ENCODE results near the gene IHH.

IHH gene

DNA sequence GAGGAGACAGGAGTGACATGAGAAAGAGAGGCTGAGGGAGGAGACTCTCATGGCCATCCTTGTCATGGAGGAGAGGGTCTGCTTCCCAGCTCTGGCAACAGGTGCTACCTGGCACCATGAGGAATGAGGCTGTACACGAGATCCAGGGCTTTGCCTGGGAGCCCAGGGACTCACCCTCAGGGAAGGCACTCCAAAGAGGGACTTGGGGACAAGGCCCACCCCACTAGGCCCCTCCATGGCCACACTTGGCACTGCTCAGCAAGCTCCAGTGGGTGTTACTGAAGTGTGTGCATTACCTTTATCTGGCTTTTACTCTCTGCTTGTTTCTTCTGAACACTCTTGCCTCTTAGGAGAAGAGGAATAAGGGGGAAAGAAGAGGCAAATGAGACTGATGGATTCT is 22.1 kb downstream of the IHH start:
- no peak for DNase-seq (ENCODE audit: low spot score)

- DNase-seq (ENCODE audit: low spot score), result no peak
These were observed 22.8 kb downstream of the IHH start for GRCh38 chr2:219037783-219038499.

- DNase-seq (ENCODE audit: low spot score), result no peak
These were observed 24.8 kb downstream of the IHH start for GRCh38 chr2:219035942-219036341.

DNA sequence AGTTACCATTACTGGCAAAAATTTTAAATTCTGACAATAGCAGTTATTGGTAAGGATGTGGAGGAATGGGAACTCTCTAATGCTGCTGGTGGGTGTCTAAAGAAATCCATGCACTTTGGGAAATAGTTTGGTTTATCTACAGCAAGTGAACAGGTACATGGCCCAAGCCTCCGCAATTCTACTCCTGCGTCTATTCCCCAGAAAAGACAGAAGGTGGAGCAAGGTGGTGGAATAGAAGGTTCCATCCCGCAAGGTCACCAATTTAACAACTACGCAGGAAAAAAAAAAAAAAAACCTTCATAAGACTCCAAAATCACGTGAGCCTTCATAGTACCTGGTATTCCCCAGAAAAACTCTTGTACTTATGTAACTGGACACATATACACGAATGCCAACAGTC is 25.9 kb downstream of the IHH start:
- DNase-seq (ENCODE audit: low spot score), result no peak

- no peak for DNase-seq (ENCODE audit: low spot score)
These were observed 28.5 kb downstream of the IHH start for GRCh38 chr2:219032051-219032745.

- DNase-seq (ENCODE audit: low spot score), result no peak
These were observed 29.5 kb downstream of the IHH start for GRCh38 chr2:219031005-219031738.

GRCh38 chr2:219030177-219030940 is 30.4 kb downstream of the IHH start:
- DNase-seq (ENCODE audit: low spot score), result no peak

DNA sequence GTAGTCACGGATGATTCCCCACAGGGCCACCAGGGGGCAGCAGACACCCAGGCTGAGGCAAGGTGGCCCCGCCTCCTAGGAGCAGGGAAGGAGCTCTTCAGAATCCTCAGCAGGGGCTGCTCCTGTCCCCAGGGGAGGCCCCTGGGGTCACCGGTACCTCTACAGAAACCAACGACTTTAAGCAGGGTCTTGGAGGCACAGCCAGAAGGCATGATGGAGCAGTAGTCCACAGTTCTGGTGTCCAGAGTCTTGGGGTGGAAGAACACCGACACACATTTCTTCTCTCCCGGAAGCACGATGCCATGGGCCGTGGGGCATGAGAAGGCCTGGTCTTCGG is 30.9 kb downstream of the IHH start:
- peak; percentile 84 for DNase-seq (ENCODE audit: low spot score)

- no peak for DNase-seq (ENCODE audit: low spot score)
These were observed 31.5 kb downstream of the IHH start for GRCh38 chr2:219028996-219029828.

GRCh38 chr2:219028141-219028540 is 32.6 kb downstream of the IHH start:
- DNase-seq (ENCODE audit: low spot score), result no peak

GRCh38 chr2:219027511-219028055 is 33.1 kb downstream of the IHH start:
- no peak for DNase-seq (ENCODE audit: low spot score)

DNA sequence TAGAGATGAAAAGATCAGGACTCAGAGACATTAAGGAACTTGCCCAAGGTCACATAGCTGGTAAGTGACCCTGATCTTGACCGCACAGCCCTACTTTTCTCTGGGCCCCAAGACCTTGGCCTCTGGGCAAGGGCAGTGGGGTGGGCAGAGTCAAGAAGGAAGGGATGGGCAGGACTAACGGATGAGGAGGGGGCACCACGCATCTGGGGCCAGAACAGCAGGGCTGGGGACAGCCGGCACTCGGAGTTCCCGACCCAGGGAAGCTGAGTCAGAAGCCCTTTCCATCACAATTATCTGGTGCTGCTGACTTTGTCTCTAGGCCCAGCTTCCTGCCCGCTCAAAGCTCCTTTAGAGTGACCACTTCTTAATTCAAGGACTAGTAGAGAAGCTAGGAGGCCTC is 33.8 kb downstream of the IHH start:
- no peak for DNase-seq (ENCODE audit: low spot score)

GRCh38 chr2:219025637-219026585 is 34.8 kb downstream of the IHH start:
- DNase-seq (ENCODE audit: low spot score), result no peak

DNA sequence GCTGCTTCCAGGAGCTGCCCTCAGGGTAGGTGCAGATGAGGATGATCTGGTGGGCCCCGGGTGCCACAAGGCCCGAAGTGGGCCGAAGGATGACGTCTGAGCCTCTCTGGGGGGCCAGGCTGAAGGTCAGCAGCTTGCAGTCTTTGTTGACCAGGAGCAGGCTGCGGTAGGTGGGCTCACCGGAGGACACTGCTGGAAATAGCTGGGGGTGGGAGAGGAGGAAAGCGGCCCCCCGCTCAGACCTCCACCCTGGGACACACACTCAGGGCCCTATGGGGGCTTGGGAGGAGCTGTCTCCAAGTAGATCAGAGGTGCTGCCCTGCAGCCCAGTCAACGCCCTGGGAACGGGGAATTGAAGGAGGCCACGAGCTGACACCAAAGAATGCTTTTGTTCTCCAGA is 36.7 kb downstream of the IHH start:
- DNase-seq (ENCODE audit: low spot score), result no peak

DNA sequence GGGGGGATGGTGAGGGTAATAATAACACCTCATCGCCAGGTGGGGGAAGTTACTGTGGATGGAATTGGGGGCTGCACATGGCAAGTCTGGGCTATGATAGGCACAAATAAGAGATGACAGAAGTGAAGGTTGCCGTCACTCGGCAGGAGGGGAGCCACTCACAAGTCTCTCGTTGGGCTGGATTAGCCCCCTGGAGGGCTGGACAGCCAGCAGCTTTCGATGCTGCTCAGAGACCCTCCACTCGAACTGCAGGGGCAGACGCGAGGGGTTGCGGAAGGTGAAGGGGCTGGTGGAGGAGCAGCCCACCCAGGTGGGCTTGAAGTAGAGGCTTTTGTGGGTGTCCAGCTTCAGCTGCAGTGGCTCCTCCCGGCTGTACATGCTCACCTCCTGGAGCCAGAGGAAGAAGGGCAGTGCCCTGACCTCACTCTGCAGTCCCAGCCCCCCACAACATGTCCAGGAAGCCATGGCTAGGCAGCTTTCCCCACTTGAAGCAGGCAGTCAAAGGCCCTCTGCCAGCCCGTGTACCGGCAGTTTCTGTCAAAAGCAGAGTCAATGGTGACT is 37.6 kb downstream of the IHH start:
- no peak for DNase-seq (ENCODE audit: low spot score)

DNA sequence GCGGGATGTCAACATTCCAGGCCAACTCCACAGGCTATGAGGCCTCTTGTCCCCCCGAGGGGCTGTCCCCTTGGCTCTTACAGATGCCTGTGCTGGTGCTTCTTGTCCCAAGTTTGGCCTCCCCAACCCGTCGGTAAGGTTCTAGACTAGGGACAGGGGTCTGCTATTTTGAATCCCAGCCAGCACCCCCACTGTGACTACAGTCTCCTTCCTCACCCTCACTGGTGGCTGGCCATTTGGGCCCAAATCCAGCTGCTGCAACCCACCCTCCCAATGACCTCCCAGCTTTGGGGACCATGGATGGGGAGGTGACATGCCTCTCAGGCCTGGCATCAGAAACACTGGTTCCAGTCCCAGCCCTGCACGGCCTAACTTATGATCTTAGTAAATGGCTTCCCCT is 38.1 kb downstream of the IHH start:
- DNase-seq (ENCODE audit: low spot score), result no peak

DNA sequence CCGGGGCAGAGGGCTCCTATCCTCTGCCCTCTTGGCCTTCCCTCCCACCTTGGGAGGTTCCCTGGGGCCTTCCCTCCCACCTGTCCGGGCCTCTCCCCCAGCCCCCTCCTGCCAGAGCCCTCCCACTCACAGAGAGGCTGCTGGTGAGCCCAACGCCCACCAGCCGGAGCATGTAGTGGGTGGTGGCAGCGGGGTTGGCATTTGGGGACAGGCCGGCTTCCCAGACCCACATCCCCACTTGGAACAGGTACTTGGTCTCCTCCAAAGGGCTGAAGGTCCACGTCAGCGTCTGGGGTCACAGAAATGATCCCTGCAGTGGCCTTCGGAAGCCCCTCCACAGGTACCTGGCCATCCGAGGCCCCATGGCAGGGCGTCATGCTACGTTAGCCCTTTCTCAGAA is 38.7 kb downstream of the IHH start:
- no peak for DNase-seq (ENCODE audit: low spot score)

DNA sequence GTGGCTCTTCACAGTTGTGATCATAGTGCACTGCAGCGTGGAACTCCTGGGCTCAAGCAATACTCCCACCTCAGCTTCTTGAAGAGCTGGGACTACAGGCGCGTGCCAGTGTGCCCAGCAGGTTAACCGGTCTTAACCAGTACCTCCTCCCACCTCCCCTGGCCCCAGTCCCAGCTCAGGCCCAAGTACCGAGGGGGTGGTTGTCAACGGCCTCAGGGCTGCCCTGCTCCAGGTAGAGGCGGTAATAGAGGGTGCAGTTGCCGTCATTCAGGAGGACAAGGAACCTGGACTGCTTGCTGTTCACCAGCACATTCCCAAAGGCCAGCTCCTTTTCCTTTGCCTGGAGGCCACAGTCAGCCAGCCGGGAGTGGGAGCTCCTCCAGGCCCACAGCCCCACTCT is 39.1 kb downstream of the IHH start:
- no peak for DNase-seq (ENCODE audit: low spot score)

DNA sequence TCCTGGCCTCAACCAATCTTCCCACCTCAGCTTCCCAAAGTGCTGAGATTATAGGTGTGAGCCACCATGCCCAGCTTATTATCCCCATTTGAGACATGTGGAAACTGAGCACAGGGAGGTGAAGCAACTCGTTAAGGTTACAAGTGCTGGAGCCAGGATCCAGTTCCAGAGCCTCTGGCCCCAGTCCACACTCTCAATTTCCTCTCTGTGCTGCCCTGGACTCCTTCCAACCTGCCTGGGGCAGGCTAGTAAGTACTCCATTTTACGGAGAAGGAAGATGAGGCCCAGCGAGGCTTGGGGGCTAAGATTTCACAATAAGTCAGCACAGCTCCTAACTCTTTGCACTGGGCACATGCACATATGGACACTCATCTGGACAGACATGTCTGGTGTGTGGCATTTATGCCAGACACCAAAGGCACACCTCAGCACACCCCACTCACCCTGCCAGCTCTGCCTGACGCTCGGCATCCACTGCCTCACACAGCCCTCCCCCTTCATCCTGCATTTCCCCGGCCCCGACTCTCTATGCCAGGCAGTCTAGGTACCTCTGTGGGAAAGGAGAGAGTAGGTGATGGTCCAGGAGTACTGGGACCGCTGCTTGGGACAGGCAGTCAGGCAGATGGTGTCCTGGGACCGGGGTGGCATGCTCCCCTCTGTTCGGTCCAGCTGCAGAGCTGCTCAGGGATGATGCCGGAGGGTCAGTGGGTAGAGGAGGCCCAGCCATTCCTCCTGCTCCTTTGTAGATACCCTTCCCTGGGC is 39.9 kb downstream of the IHH start:
- no peak for DNase-seq (ENCODE audit: low spot score)

All from hematopoietic multipotent progenitor cell treated with erythropoietin and hydrocortisone succinate and interleukin-3 and kit ligand, for 17 days (in vitro differentiated cells).